Esophagus squamous epithelium (tissue), 5 donors: ENCODE measurements around the gene KIF2A. TPM values are rescaled to one million over a fixed set of nuclear protein-coding genes. Genes with fewer than 3 reads are reported as not detected.
A peak's percentile ranks its signal among the peaks of the same experiment; 100 is the strongest.

ENCODE experiments used
- DNase-seq: peaks from one replicate; lab custom pipeline; 2025; lab: John Stamatoyannopoulos, UW
- H3K27ac ChIP-seq, 4 donors: fragments of 200-600 bp; sonication (generic); one replicate each; pipeline ENCODE4 v1.5.1; 2016 to 2019; ENCODE audit warnings: mild to moderate bottlenecking in 1 of 4
- H3K27me3 ChIP-seq, 4 donors: fragments of 200-600 bp; sonication (generic); 1 replicate in 3 of 4; 2 replicates in 1 of 4; pipeline versions ENCODE4 v1.5.1 to v1.6.0; 2017 to 2021; ENCODE audit warnings: antibody characterized with exemption in 1 of 4
- H3K36me3 ChIP-seq, 3 donors: fragments of 200-600 bp; sonication (generic); one replicate each; pipeline ENCODE4 v1.5.1; 2016 to 2019
- H3K4me1 ChIP-seq, 3 donors: fragments of 200-600 bp; sonication (generic); one replicate each; pipeline ENCODE4 v1.5.1; 2017 to 2019
- H3K4me3 ChIP-seq, 4 donors: fragments of 200-600 bp; sonication (generic); 1 replicate in 3 of 4; 2 replicates in 1 of 4; pipeline ENCODE4 v1.5.1; 2016 to 2019; ENCODE audit warnings: mild to moderate bottlenecking in 2 of 4, moderate library complexity in 1 of 4
- H3K9me3 ChIP-seq, 3 donors: fragments of 200-600 bp; sonication (generic); one replicate each; pipeline ENCODE4 v1.5.1; 2016 to 2019
- CTCF ChIP-seq, 6 experiments: fragments of 450-650 bp in 4 of 6; fragments of 200-600 bp in 2 of 6; sonication (generic) in 2 of 6; IDR thresholded peaks; one replicate each; pipeline ENCODE4 v1.5.1; 2016 to 2019; ENCODE audit warnings: antibody characterized with exemption in 6 of 6, mild to moderate bottlenecking in 4 of 6, moderate library complexity in 4 of 6
- POLR2A ChIP-seq, 4 donors: fragments of 450-650 bp; IDR thresholded peaks; one replicate each; pipeline ENCODE4 v1.6.1; 2017; ENCODE audit warnings: antibody characterized with exemption in 4 of 4, mild to moderate bottlenecking in 4 of 4, moderate library complexity in 3 of 4
- WGBS, 2 donors: methylation state at CpG; one replicate each; pipeline ENCODE4 v1.1.5; 2018; 5-methylcytosine and 5-hydroxymethylcytosine counted together
- intact Hi-C: fragments of 100-400 bp; cut with DNase I; formaldehyde crosslinking; loops from one replicate; pipeline ENCODE4 v1.15.0; 2022
- total RNA-seq, 4 donors: library from RNA; depleted of rRNA; stranded (reverse); fragments of >200 nt; gene quantifications; one replicate each; pipeline ENCODE4 v1.1.0, GENCODE V29; 2016
- donor health status: DM: yes; HTN: yes; CAD: no.

KIF2A gene
- total RNA-seq, 4 donors from 2014 or later, result 14.0 to 43.1 (median 26.4) TPM

- intact Hi-C loops, result no loop called here
- TF ChIP-seq CTCF (IDR thresholded peaks at IDR 0.05), result no peak
- TF ChIP-seq POLR2A (IDR thresholded peaks at IDR 0.05), result no peak
- Histone ChIP-seq H3K36me3 (no peaks in the 10 kb centered on the region), H3K4me1 (peaks cover 0 to 36% (median 10%) of the 10 kb centered on the region in 3 donors), H3K4me3 (no peak overlapping the region), H3K27ac (no peak overlapping the region), H3K9me3 (no peaks in the 10 kb centered on the region), H3K27me3 (no peaks in the 10 kb centered on the region)
- 76 to 81% methylated on average over 5 of the region's 5 CpGs for WGBS, 2 donors
- no peak for DNase-seq
These were observed 23.9 kb upstream of the KIF2A start for GRCh38 chr5:62282064-62282463.

GRCh38 chr5:62283005-62283404 is 23.0 kb upstream of the KIF2A start:
- no peak overlapping the region for H3K27ac ChIP-seq
- H3K9me3 ChIP-seq, result no peaks in the 10 kb centered on the region
- TF ChIP-seq CTCF (IDR thresholded peaks at IDR 0.05) (no peak), POLR2A (IDR thresholded peaks at IDR 0.05) (no peak)

GRCh38 chr5:62283861-62284260 is 22.1 kb upstream of the KIF2A start:
- no peak overlapping the region for H3K4me3 ChIP-seq
- no peaks in the 10 kb centered on the region for H3K9me3 ChIP-seq
- intact Hi-C loops, result no loop called here
- H3K27ac ChIP-seq, result no peak overlapping the region
- H3K27me3 ChIP-seq, result no peaks in the 10 kb centered on the region
- no peak for TF ChIP-seq POLR2A (IDR thresholded peaks at IDR 0.05)
- no peak for TF ChIP-seq CTCF (IDR thresholded peaks at IDR 0.05)
- peaks cover 0 to 36% (median 10%) of the 10 kb centered on the region in 3 donors for H3K4me1 ChIP-seq
- DNase-seq, result no peak
- H3K36me3 ChIP-seq, result no peaks in the 10 kb centered on the region
- WGBS, 2 donors, result 23 to 42% methylated on average over 2 of the region's 2 CpGs

More at GRCh38 chr5:62283005-62283404, 23.0 kb upstream of the KIF2A start:
- Histone ChIP-seq H3K4me3 (no peak overlapping the region), H3K27me3 (no peaks in the 10 kb centered on the region), H3K4me1 (peaks cover 0 to 36% (median 10%) of the 10 kb centered on the region in 3 donors), H3K36me3 (no peaks in the 10 kb centered on the region)
- intact Hi-C loops, result no loop called here
- no peak for DNase-seq

- Histone ChIP-seq H3K4me3 (no peak overlapping the region), H3K27ac (peak overlapping the region in 1 of 4 donors; percentile 30), H3K27me3 (no peaks in the 10 kb centered on the region), H3K36me3 (no peaks in the 10 kb centered on the region), H3K9me3 (no peaks in the 10 kb centered on the region), H3K4me1 (peaks cover 0 to 31% (median 7%) of the 10 kb centered on the region in 3 donors)
- TF ChIP-seq CTCF (IDR thresholded peaks at IDR 0.05) (no peak), POLR2A (IDR thresholded peaks at IDR 0.05) (no peak)
- intact Hi-C loops, result no loop called here
- no peak for DNase-seq
- 64 to 70% methylated on average over 6 of the region's 6 CpGs for WGBS, 2 donors
These were observed 20.8 kb upstream of the KIF2A start for GRCh38 chr5:62284946-62285891.

- Histone ChIP-seq H3K36me3 (no peaks in the 10 kb centered on the region), H3K4me3 (no peak overlapping the region), H3K27ac (no peak overlapping the region), H3K9me3 (no peaks in the 10 kb centered on the region), H3K27me3 (no peaks in the 10 kb centered on the region), H3K4me1 (peaks cover 0 to 15% (median 2%) of the 10 kb centered on the region in 3 donors)
- WGBS, 2 donors, result 86 to 93% methylated on average over 3 of the region's 3 CpGs
- no peak for DNase-seq
- no peak for TF ChIP-seq POLR2A (IDR thresholded peaks at IDR 0.05)
- no peak for TF ChIP-seq CTCF (IDR thresholded peaks at IDR 0.05)
- intact Hi-C loops, result no loop called here
These were observed 19.2 kb upstream of the KIF2A start for GRCh38 chr5:62286834-62287233.
